GM12878 (cell line): Measurements from ENCODE around the gene ABR.

Experiments
- ESRRA ChIP-seq: IDR thresholded peaks from 2 replicates; pipeline ENCODE4 v1.6.1; 2012; ENCODE audit warnings: mild to moderate bottlenecking, low read length, improper control_type of control experiment
- MXI1 ChIP-seq: fragments of 150-350 bp; IDR thresholded peaks from 2 replicates; pipeline ENCODE4 v1.6.1; 2011; ENCODE audit warnings: low read depth, mild to moderate bottlenecking, inconsistent platforms, low read length, improper control_type of control experiment

- TF ChIP-seq MXI1 (no peak), ESRRA (no peak)
Observed at GRCh38 chr17:1170739-1171138, 9.0 kb downstream of the ABR start.
